ENCODE measurements around the gene CREM. TPM values are rescaled to one million over a fixed set of nuclear protein-coding genes. Genes with fewer than 3 reads are reported as not detected.

Gene CREM
- total RNA-seq, 2 experiments from 2014 or later: 121 to 131 TPM

GRCh38 chr10:35236739-35237138 is 110.1 kb downstream of the CREM start:
- Mint-ChIP-seq H3K36me3 (ENCODE audit: low read depth) (no peaks in the 10 kb centered on the region), H3K9me3 (no peaks in the 10 kb centered on the region), H3K27me3 (no peaks in the 10 kb centered on the region), H3K27ac (no peak overlapping the region), H3K4me3 (no peak overlapping the region), H3K4me1 (ENCODE audit: low read depth) (no peaks in the 10 kb centered on the region)
- intact Hi-C loops (cut with micrococcal nuclease): no loop called here
- POLR2A ChIA-PET: no interaction called here
- no peak for DNase-seq
- TF ChIP-seq CTCF (IDR thresholded peaks at IDR 0.05): no peak
- no peak for ATAC-seq
- CTCF ChIA-PET: no interaction called here

GRCh38 chr10:35237766-35238512 is 111.3 kb downstream of the CREM start:
- no peak overlapping the region for H3K4me3 Mint-ChIP-seq
- H3K27ac Mint-ChIP-seq: no peak overlapping the region
- TF ChIP-seq CTCF (IDR thresholded peaks at IDR 0.05): no peak
- H3K27me3 Mint-ChIP-seq: no peaks in the 10 kb centered on the region
- H3K9me3 Mint-ChIP-seq: no peaks in the 10 kb centered on the region
- ChIA-PET POLR2A (no interaction called here), CTCF (interaction anchor here (3.2 kb wide), 1 partner anchor 118 kb away, joined by 17 read pairs; no protein-coding TSS in a partner anchor)
- intact Hi-C loops (cut with micrococcal nuclease): no loop called here
- DNase-seq: no peak
- H3K36me3 Mint-ChIP-seq (ENCODE audit: low read depth): no peaks in the 10 kb centered on the region
- H3K4me1 Mint-ChIP-seq (ENCODE audit: low read depth): no peaks in the 10 kb centered on the region
- ATAC-seq: no peak

GRCh38 chr10:35244549-35244948 is 117.9 kb downstream of the CREM start:
- Mint-ChIP-seq H3K4me1 (ENCODE audit: low read depth) (no peaks in the 10 kb centered on the region), H3K9me3 (no peaks in the 10 kb centered on the region), H3K27ac (no peak overlapping the region), H3K27me3 (peaks cover 4% of the 10 kb centered on the region), H3K4me3 (no peak overlapping the region), H3K36me3 (ENCODE audit: low read depth) (no peaks in the 10 kb centered on the region)
- no peak for ATAC-seq
- intact Hi-C loops (cut with micrococcal nuclease): loop anchor here (10.0 kb wide), 1 partner anchor 320 kb away; no protein-coding TSS in a partner anchor
- ChIA-PET CTCF (no interaction called here), POLR2A (no interaction called here)
- TF ChIP-seq CTCF (IDR thresholded peaks at IDR 0.05): no peak
- DNase-seq: no peak

GRCh38 chr10:35246770-35247343 is 120.2 kb downstream of the CREM start:
- Mint-ChIP-seq H3K36me3 (ENCODE audit: low read depth) (no peaks in the 10 kb centered on the region), H3K4me3 (no peak overlapping the region), H3K9me3 (no peaks in the 10 kb centered on the region), H3K27ac (no peak overlapping the region), H3K4me1 (ENCODE audit: low read depth) (no peaks in the 10 kb centered on the region), H3K27me3 (peaks cover 4% of the 10 kb centered on the region)
- TF ChIP-seq CTCF (IDR thresholded peaks at IDR 0.05): no peak
- DNase-seq: no peak
- intact Hi-C loops (cut with micrococcal nuclease): loop anchor here (10.0 kb wide), 1 partner anchor 318 kb away; no protein-coding TSS in a partner anchor
- ChIA-PET POLR2A (no interaction called here), CTCF (no interaction called here)
- no peak for ATAC-seq

- TF ChIP-seq CTCF (IDR thresholded peaks at IDR 0.05): no peak
- no peaks in the 10 kb centered on the region for H3K36me3 Mint-ChIP-seq (ENCODE audit: low read depth)
- no peak overlapping the region for H3K27ac Mint-ChIP-seq
- no peak overlapping the region for H3K4me3 Mint-ChIP-seq
- peaks cover 1% of the 10 kb centered on the region for H3K9me3 Mint-ChIP-seq
- ChIA-PET POLR2A (no interaction called here), CTCF (no interaction called here)
- H3K27me3 Mint-ChIP-seq: no peaks in the 10 kb centered on the region
- DNase-seq (no peak), ATAC-seq (no peak)
- intact Hi-C loops (cut with micrococcal nuclease): no loop called here
- H3K4me1 Mint-ChIP-seq (ENCODE audit: low read depth): no peaks in the 10 kb centered on the region
Measured at GRCh38 chr10:35251373-35252100, 124.9 kb downstream of the CREM start.
